PFSK-1 (cell line): ENCODE results near the gene CD96.

Experiments used
- POLR2AphosphoS5 ChIP-seq: IDR thresholded peaks from 2 replicates; pipeline ENCODE4 v1.6.1; 2012; ENCODE audit warnings: low read depth, mild to moderate bottlenecking, control low read depth, low read length, moderate library complexity
- REST ChIP-seq, 2 experiments: IDR thresholded peaks; 2 replicates each; pipeline versions ENCODE4 v1.6.1 to v1.8.0; 2011 to 2012; ENCODE audit warnings: low read depth in 2 of 2, low read length in 2 of 2, control low read depth in 1 of 2, inconsistent platforms in 1 of 2, mild to moderate bottlenecking in 1 of 2, moderate library complexity in 1 of 2; ENCODE audit not compliant: insufficient read depth in 1 of 2
- TAF1 ChIP-seq: IDR thresholded peaks from 2 replicates; pipeline ENCODE4 v1.6.1; 2012; ENCODE audit warnings: low read length, control low read depth, borderline replicate concordance; ENCODE audit not compliant: insufficient read depth

- TF ChIP-seq REST (IDR thresholded peaks at IDR 0.05; ENCODE audit: insufficient read depth in 1 of 2, low read depth in 2 of 2, low read length in 2 of 2) (no peak), POLR2AphosphoS5 (no peak), TAF1 (no peak)
These were observed 50.9 kb downstream of the CD96 start for GRCh38 chr3:111592936-111593335.
